GM21786 (cell line): ENCODE data around the gene COX14.
"Not testable (repeated sequence)": the region's sequence is repeated elsewhere in the genome, so short reads cannot be mapped to it uniquely, and the experiment has no call there.

Experiments used
- ATAC-seq: cut with Tn5 transposase; IDR thresholded peaks from one replicate; pipeline ENCODE4 v1.9.1; 2021; ENCODE audit not compliant: unreplicated experiment

The COX14 gene

GRCh38 chr12:50151047-50151687 is 39.1 kb downstream of the COX14 start:
- no peak for ATAC-seq

- not testable (repeated sequence) for ATAC-seq
These were observed 42.9 kb downstream of the COX14 start for GRCh38 chr12:50154947-50155346.

GRCh38 chr12:50156641-50157040 is 44.6 kb downstream of the COX14 start:
- ATAC-seq: no peak

- ATAC-seq: no peak
These were observed 45.2 kb downstream of the COX14 start for GRCh38 chr12:50157259-50157658.

GRCh38 chr12:50160643-50161042 is 48.6 kb downstream of the COX14 start:
- no peak for ATAC-seq

- no peak for ATAC-seq
These were observed 50.2 kb downstream of the COX14 start for GRCh38 chr12:50162230-50162629.

GRCh38 chr12:50164963-50165362 is 52.9 kb downstream of the COX14 start:
- no peak for ATAC-seq

GRCh38 chr12:50166799-50167048 is 54.7 kb downstream of the COX14 start:
- peak; percentile 27 for ATAC-seq

GRCh38 chr12:50167049-50167828 is 55.2 kb downstream of the COX14 start, which contains the start of gene CERS5:
CERS5 (minus strand) TSS chr12:50167369; CDS start chr12:50167297, 72 bp downstream.
- ATAC-seq: peak; percentile 97
